ENCODE results near the gene ZC3H15. TPM values are rescaled to one million over a fixed set of nuclear protein-coding genes. Genes with fewer than 3 reads are reported as not detected.
"Not testable (repeated sequence)": the region's sequence is repeated elsewhere in the genome, so short reads cannot be mapped to it uniquely, and the experiment has no call there.

Gene ZC3H15
- total RNA-seq, 4 donors from 2014 or later, result 43.5 to 77.8 (median 52.0) TPM

GRCh38 chr2:186518945-186519344 is 32.9 kb downstream of the ZC3H15 start:
- WGBS, 2 donors, result 50 to 74% methylated on average over 3 of the region's 3 CpGs
- TF ChIP-seq POLR2A (IDR thresholded peaks at IDR 0.05) (no peak), CTCF (IDR thresholded peaks at IDR 0.05) (no peak)
- H3K4me3 ChIP-seq (ENCODE audit: low read depth, poor library complexity, severe bottlenecking), result no peak overlapping the region
- intact Hi-C loops (cut with DNase I; ENCODE audit: low total_unique reads), result no loop called here
- no peak for DNase-seq (ENCODE audit: low spot score in 2 of 2)

GRCh38 chr2:186521570-186522153 is 35.6 kb downstream of the ZC3H15 start:
- H3K4me3 ChIP-seq (ENCODE audit: low read depth, poor library complexity, severe bottlenecking); DNase-seq (ENCODE audit: low spot score in 2 of 2); intact Hi-C loops (cut with DNase I; ENCODE audit: low total_unique reads): not testable (repeated sequence)
- WGBS, 2 donors, result 76 to 84% methylated on average over 9 of the region's 9 CpGs

- H3K4me3 ChIP-seq (ENCODE audit: low read depth, poor library complexity, severe bottlenecking), result no peak overlapping the region
- 77 to 91% methylated on average over 2 of the region's 2 CpGs for WGBS, 2 donors
- no peak for DNase-seq (ENCODE audit: low spot score in 2 of 2)
- TF ChIP-seq CTCF (IDR thresholded peaks at IDR 0.05) (no peak), POLR2A (IDR thresholded peaks at IDR 0.05) (no peak)
- intact Hi-C loops (cut with DNase I; ENCODE audit: low total_unique reads), result no loop called here
Observed at GRCh38 chr2:186522450-186522849, 36.4 kb downstream of the ZC3H15 start.

- intact Hi-C loops (cut with DNase I; ENCODE audit: low total_unique reads), result no loop called here
- H3K4me3 ChIP-seq (ENCODE audit: low read depth, poor library complexity, severe bottlenecking), result no peak overlapping the region
- no peak for DNase-seq (ENCODE audit: low spot score in 2 of 2)
- 39 to 63% methylated on average over 1 of the region's 1 CpG for WGBS, 2 donors
- TF ChIP-seq POLR2A (IDR thresholded peaks at IDR 0.05) (no peak), CTCF (IDR thresholded peaks at IDR 0.05) (no peak)
Observed at GRCh38 chr2:186523791-186524190, 37.7 kb downstream of the ZC3H15 start.

GRCh38 chr2:186526281-186526680 is 40.2 kb downstream of the ZC3H15 start:
- no peak for TF ChIP-seq POLR2A (IDR thresholded peaks at IDR 0.05)
- TF ChIP-seq CTCF (IDR thresholded peaks at IDR 0.05), result no peak

GRCh38 chr2:186530314-186530713 is 44.3 kb downstream of the ZC3H15 start:
- H3K4me3 ChIP-seq (ENCODE audit: low read depth, poor library complexity, severe bottlenecking), result no peak overlapping the region
- WGBS, 2 donors, result 91 to 93% methylated on average over 3 of the region's 3 CpGs
- TF ChIP-seq POLR2A (IDR thresholded peaks at IDR 0.05) (no peak), CTCF (IDR thresholded peaks at IDR 0.05) (no peak)
- intact Hi-C loops (cut with DNase I; ENCODE audit: low total_unique reads), result no loop called here
- no peak for DNase-seq (ENCODE audit: low spot score in 2 of 2)

More at GRCh38 chr2:186526281-186526680, 40.2 kb downstream of the ZC3H15 start:
- no peak for DNase-seq (ENCODE audit: low spot score in 2 of 2)
- intact Hi-C loops (cut with DNase I; ENCODE audit: low total_unique reads), result no loop called here
- 55 to 64% methylated on average over 2 of the region's 2 CpGs for WGBS, 2 donors
- H3K4me3 ChIP-seq (ENCODE audit: low read depth, poor library complexity, severe bottlenecking), result no peak overlapping the region
